Measurements from ENCODE around the gene TRPV5.

DNA sequence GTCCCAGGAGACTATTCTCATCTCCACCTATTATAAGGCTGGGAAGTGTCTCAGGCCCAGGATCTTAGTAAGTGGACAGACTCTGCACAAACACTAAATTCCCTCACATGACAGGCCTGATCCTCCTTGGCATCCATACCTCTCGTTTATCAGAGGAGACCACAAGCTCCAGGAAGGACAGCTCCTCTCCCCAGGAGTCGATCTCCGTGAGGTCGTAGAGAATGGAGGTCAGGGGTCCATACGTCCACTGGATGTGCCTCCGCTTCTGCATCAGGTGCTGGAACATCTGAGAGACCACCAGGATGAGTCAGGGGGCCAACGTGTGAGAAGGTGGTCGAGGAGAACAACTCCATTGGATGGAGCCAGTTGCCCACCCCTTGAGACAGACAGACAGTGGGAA, 5.6 kb downstream of the TRPV5 start:
- TF ChIP-seq, protein P1, sequence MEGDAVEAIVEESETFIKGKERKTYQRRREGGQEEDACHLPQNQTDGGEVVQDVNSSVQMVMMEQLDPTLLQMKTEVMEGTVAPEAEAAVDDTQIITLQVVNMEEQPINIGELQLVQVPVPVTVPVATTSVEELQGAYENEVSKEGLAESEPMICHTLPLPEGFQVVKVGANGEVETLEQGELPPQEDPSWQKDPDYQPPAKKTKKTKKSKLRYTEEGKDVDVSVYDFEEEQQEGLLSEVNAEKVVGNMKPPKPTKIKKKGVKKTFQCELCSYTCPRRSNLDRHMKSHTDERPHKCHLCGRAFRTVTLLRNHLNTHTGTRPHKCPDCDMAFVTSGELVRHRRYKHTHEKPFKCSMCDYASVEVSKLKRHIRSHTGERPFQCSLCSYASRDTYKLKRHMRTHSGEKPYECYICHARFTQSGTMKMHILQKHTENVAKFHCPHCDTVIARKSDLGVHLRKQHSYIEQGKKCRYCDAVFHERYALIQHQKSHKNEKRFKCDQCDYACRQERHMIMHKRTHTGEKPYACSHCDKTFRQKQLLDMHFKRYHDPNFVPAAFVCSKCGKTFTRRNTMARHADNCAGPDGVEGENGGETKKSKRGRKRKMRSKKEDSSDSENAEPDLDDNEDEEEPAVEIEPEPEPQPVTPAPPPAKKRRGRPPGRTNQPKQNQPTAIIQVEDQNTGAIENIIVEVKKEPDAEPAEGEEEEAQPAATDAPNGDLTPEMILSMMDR (IDR thresholded peaks at IDR 0.05) = no peak
- no peak for TF ChIP-seq EP300 (IDR thresholded peaks at IDR 0.05; ENCODE audit: low read depth)

Data from transverse colon (tissue), 3 donors.